ENCODE results near the gene ADK.

Gene ADK

DNA sequence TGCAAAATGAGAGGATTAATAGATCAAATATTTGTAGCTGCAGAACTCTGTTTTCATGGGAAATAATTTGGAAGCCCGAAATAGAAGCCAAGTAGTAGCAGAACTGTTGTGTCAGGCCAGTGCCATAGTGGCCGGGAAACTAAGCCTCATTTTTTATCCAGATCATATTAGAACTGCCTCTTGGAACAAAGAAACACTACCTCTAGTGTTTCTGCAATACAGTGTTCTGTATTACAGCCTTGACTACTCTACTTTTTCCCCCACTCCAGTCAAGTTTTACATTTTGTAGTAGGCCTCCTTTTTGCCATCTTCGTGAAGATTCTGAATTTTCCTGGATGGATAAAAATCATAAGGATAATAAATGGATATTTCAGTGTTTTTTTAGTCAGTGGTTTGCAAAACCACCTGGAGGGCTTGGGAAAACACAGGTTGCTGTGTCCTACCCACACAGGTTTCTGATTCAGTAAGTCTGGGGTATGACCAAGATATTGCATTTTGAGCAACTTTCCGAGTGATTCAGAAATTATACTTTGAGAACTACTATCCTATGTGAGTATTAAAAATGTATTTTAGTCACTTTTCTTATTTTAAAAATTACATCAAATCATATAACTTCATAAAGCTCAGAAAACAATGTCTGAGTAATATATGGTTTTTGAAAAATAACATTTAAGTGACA, 349.1 kb downstream of the ADK start:
- TF ChIP-seq, protein P1, sequence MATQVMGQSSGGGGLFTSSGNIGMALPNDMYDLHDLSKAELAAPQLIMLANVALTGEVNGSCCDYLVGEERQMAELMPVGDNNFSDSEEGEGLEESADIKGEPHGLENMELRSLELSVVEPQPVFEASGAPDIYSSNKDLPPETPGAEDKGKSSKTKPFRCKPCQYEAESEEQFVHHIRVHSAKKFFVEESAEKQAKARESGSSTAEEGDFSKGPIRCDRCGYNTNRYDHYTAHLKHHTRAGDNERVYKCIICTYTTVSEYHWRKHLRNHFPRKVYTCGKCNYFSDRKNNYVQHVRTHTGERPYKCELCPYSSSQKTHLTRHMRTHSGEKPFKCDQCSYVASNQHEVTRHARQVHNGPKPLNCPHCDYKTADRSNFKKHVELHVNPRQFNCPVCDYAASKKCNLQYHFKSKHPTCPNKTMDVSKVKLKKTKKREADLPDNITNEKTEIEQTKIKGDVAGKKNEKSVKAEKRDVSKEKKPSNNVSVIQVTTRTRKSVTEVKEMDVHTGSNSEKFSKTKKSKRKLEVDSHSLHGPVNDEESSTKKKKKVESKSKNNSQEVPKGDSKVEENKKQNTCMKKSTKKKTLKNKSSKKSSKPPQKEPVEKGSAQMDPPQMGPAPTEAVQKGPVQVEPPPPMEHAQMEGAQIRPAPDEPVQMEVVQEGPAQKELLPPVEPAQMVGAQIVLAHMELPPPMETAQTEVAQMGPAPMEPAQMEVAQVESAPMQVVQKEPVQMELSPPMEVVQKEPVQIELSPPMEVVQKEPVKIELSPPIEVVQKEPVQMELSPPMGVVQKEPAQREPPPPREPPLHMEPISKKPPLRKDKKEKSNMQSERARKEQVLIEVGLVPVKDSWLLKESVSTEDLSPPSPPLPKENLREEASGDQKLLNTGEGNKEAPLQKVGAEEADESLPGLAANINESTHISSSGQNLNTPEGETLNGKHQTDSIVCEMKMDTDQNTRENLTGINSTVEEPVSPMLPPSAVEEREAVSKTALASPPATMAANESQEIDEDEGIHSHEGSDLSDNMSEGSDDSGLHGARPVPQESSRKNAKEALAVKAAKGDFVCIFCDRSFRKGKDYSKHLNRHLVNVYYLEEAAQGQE (IDR thresholded peaks at IDR 0.05; ENCODE audit: insufficient read depth in 1 of 2, low read depth in 2 of 2, low read length in 2 of 2), result no peak
- no peak for TF ChIP-seq TAF1 (IDR thresholded peaks at IDR 0.05; ENCODE audit: borderline replicate concordance, insufficient read depth, low read length)
- TF ChIP-seq POLR2AphosphoS5 (IDR thresholded peaks at IDR 0.05; ENCODE audit: low read depth, low read length), result no peak
- no peak for TF ChIP-seq FOXP2 (optimal IDR thresholded peaks at IDR 0.05; ENCODE audit: borderline replicate concordance, extremely low read depth, extremely low read length, insufficient read depth)
- no peak for TF ChIP-seq SIN3A (IDR thresholded peaks at IDR 0.05; ENCODE audit: borderline replicate concordance, insufficient read depth, low read length)

DNA sequence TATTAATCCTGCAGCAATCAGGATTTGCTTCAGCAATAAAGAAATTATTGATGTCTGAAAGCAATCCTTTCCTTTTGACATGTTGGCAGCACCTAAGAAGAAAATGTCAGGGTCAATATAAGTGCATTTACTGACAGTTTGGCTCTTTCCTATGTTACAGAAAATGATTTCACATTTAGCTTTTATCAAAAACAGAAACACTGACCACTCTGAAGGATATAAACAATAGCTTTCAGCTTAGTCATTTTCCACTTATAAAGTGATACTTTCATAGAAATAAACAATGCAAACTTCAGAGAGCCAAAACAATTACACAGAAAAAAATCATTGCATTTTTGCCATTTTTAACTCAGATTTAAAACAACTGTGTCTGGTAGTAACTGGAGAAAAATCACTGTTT, 349.8 kb downstream of the ADK start:
- TF ChIP-seq, protein P1 (IDR thresholded peaks at IDR 0.05; ENCODE audit: insufficient read depth in 1 of 2, low read depth in 2 of 2, low read length in 2 of 2), result no peak
- TF ChIP-seq TAF1 (IDR thresholded peaks at IDR 0.05; ENCODE audit: borderline replicate concordance, insufficient read depth, low read length) (no peak), POLR2AphosphoS5 (IDR thresholded peaks at IDR 0.05; ENCODE audit: low read depth, low read length) (no peak)

DNA sequence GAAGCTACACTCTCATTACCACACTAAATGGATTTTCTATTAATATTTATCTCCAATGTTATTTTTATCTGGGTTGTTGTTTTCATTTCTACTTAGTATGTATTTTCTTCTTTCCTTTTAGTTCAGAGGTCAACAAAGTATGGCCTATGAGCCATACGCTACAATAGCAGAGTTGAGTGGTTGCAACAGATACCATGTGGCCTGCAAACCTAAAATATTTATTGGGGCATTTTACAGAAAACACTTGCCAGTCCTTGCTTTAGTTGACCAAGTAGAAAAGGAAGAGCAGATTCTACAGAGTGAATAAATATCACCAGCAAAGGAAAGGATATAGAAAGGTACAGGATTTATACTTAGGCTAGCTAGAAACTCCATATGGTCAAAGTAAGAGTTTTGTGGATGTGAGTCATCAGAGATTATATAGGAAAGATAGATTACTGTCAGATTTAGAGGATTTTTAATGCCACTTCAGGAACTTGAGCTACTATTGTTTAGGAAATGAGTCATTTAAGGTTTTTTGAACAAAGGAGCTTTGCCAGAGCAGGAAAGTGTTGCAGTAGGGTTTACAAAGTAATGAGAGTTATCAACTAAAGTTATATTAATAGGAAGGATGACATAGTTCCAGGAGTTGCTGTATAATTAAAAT, 352.1 kb downstream of the ADK start:
- no peak for TF ChIP-seq POLR2AphosphoS5 (IDR thresholded peaks at IDR 0.05; ENCODE audit: low read depth, low read length)
- no peak for TF ChIP-seq SIN3A (IDR thresholded peaks at IDR 0.05; ENCODE audit: borderline replicate concordance, insufficient read depth, low read length)
- no peak for TF ChIP-seq FOXP2 (optimal IDR thresholded peaks at IDR 0.05; ENCODE audit: borderline replicate concordance, extremely low read depth, extremely low read length, insufficient read depth)
- TF ChIP-seq TAF1 (IDR thresholded peaks at IDR 0.05; ENCODE audit: borderline replicate concordance, insufficient read depth, low read length), result no peak
- TF ChIP-seq, protein P1 (IDR thresholded peaks at IDR 0.05; ENCODE audit: insufficient read depth in 1 of 2, low read depth in 2 of 2, low read length in 2 of 2), result no peak

DNA sequence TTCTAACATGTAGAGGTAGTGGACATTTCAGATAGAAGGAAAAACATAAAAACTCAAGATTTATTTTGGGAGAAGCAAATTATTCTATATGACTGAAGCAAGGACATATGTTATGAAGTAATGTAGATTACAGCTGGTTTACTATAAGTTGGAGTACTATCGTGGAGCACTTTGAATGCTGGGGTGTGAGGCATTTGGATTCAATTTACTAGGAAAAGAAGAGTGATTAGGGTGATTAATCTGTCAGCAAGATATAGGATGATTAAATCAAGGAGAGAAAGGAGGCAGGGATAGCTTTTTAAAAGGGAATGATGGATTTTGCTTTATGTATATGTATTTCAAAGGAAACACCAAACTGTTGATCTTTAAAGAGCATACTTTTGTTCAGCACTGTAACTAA, 356.9 kb downstream of the ADK start:
- TF ChIP-seq FOXP2 (optimal IDR thresholded peaks at IDR 0.05; ENCODE audit: borderline replicate concordance, extremely low read depth, extremely low read length, insufficient read depth) (no peak), TAF1 (IDR thresholded peaks at IDR 0.05; ENCODE audit: borderline replicate concordance, insufficient read depth, low read length) (no peak), SIN3A (IDR thresholded peaks at IDR 0.05; ENCODE audit: borderline replicate concordance, insufficient read depth, low read length) (no peak), POLR2AphosphoS5 (IDR thresholded peaks at IDR 0.05; ENCODE audit: low read depth, low read length) (no peak)
- TF ChIP-seq, protein P1 (IDR thresholded peaks at IDR 0.05; ENCODE audit: insufficient read depth in 1 of 2, low read depth in 2 of 2, low read length in 2 of 2), result no peak
